HG02763 (cell line): ENCODE data around the gene XPR1.
A peak's percentile ranks its signal among the peaks of the same experiment; 100 is the strongest.

Source experiments
- ATAC-seq: cut with Tn5 transposase; IDR thresholded peaks from one replicate; pipeline ENCODE4 v1.9.1; 2021; ENCODE audit warnings: mild to moderate bottlenecking, moderate library complexity; ENCODE audit not compliant: unreplicated experiment

The XPR1 gene

DNA sequence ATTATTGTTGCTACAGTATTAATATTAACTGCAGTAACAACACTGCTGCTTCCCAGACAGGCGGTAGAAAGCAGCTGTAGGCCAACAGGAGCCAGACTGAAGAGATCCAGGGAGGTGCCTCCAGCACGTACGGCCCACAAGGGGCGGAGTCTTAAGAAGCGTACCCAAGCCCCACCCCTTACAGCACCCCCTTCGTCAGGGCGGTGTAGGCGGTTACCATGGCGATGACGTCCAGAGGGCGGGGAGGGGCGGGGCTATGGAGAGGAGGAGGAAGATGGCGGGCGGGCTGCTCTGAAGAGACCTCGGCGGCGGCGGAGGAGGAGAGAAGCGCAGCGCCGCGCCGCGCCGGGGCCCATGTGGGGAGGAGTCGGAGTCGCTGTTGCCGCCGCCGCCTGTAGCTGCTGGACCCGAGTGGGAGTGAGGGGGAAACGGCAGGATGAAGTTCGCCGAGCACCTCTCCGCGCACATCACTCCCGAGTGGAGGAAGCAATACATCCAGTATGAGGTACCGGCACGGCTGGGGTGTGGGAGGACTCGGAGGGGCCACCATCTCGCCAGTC, at the start of gene XPR1:
TSS of gene XPR1 (plus strand) at position 257 of the 560 bp plus-strand sequence. CDS start at position 437, 180 bp downstream.
- peak; percentile 97 for ATAC-seq

DNA sequence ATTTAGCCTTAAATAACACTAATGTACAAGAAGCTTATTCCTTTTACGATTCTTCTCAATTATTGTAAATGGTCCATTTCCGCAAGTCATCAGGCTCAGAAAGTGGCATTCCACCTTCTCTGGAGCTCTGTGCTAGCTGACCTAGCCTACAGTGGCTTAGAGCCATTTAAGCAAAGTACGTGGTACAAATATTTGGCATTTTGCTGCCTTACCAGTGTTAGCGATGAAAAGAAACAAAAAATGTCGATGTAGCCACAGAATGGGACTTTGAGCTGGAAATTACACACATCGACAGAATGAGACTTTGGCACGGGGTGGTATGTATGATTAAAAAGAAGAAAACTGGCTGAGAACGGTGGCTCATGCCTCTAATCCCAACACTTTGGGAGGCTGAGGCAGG, 47.0 kb upstream of the XPR1 start:
- ATAC-seq: no peak

DNA sequence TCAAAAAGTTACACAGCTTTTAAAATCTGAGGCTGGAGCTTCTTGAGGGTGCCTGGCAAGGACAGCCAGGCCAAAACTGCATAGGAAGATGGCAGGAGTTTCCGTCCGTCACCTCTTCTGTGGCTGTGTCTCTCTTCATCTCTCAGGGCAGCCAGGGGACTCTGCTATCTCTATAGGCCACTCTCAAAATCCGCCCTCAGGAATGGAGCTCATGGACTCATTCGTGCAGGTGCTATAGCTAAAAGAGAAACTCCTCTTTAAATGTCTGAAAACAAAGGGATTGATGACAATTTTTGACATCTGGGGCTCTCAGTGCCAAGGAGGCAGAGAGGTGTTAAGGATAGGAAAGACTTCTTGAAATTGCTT, 45.8 kb upstream of the XPR1 start:
- ATAC-seq: no peak

GRCh38 chr1:180586671-180587155, 45.1 kb upstream of the XPR1 start:
- ATAC-seq: no peak

DNA sequence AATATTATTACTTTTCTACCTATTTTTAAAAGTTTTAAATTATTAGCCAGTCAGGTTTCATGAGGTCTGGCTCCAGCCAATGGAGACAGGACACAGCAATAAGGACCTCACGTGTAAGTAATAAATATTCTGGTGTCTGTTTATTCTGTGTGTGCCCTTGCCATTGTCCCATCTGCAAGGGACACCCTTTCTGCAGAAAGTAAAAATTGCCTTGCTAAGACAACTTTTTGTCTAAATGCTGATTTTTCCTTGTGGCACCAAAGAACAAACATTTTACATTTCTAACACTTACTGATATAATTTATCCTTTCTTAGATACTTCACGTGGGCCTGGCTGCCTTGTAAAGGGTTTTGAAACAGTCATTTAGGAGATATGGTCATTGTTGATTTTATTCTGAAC, 43.7 kb upstream of the XPR1 start:
- no peak for ATAC-seq

DNA sequence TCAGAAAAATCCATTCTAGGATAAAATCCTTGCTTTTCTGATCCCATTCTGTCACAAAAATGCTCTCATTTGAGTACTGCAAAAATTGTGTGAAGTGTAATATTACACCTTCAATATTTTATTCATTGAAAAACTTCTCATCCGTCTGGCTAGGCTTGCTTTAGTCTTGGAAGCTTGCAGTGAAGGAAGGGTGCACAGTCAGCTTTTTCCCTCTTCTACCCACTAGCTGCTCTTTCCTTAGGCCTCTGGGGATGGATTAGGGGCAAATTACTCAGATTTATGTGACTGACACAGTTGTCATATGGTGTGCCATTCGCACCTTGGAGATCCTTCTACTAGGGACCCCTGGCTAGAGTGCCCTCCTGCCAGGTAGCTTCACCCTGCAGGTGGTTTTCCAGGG, 40.9 kb upstream of the XPR1 start:
- ATAC-seq: no peak

DNA sequence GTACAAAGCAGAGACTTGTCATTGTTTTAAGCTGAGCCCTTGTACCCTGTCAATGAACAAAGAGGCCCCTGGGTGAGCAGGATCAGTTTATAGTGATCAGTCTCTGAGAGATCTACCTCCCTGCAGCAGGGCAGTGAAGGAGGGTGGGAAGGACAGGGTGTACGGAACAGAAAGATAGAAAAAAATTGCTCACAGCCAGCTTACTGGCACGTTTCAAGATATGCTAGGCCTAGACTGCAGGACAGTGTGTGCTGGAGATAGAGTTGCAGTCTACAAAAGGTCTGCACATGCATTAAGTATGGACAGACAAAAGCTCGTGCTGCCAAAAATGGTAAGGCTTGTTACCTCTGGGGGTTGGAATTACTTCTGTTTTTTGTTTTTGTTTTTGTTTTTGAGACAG, 38.4 kb upstream of the XPR1 start:
- ATAC-seq: no peak

DNA sequence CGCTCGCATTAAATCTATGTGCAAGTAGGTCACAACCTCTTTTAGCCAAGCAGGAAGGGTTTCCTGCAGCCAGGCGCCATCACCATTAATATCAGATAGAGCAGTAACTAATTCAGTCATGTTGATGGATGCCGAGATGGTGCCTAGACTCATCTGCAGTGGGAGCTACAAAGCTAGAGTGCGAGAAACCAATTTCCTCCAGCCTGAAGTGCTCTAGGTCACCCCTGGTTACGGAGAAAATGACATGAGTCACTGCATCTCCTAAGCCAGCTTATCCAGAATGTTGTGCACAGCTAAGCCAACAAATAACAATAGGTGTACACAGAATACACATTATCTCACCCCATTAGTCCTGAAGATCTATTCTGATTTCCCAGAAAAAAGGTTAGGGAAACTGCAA, 37.1 kb upstream of the XPR1 start:
- no peak for ATAC-seq

- ATAC-seq: no peak
These were observed 35.9 kb upstream of the XPR1 start for GRCh38 chr1:180595966-180596365.

DNA sequence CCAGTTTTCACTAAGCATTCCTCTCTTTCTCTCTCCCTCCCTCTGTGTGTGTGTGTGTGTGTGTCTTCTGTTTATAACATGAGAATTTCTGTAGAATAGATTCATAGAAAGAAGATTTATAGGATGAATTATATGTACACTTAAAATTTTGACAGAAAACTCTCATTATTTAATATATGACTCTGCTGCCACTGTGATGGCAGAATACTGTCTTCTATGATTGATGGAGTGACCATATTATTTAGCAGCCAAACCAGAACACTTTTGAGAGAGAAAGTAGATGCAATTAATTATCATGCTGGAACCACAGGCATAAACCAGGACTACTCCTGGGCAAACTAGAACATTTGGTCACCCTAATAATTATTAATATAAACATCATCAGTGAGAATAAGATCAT, 34.3 kb upstream of the XPR1 start:
- no peak for ATAC-seq

DNA sequence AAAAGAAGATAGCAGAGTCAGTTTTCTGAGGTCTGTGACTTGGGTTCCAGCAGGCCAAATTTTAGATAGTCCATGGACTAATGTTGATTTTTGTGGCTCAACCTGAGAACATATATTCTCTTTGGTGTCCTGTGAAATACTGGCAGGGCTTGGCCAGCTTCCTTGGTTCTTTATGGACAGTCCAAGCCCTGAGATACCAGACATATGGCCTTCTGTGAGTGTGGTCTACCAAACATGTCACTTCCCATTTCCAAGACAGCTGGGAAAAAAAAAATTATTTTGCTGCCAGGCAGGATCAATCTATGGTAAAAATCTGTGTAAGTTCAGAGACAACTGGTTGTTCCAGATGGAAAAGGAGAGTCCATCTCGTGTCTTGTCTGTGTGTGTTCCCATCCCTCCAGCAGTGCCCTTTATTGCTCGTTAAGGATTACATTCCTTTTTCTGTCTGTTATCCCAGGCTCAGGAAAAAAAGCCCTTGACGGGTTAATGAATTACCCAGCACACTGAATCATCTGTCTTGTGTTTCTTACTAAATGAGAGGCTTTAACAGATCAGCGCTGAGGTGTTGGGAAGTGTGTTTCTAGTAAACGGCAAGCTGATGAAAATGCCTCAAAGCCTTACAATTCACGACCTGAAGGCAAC, 33.4 kb upstream of the XPR1 start:
- no peak for ATAC-seq

GRCh38 chr1:180600343-180600742, 31.5 kb upstream of the XPR1 start:
- no peak for ATAC-seq

GRCh38 chr1:180601512-180601911, 30.3 kb upstream of the XPR1 start:
- ATAC-seq: no peak

- no peak for ATAC-seq
These were observed 28.5 kb upstream of the XPR1 start for GRCh38 chr1:180603223-180603849.

DNA sequence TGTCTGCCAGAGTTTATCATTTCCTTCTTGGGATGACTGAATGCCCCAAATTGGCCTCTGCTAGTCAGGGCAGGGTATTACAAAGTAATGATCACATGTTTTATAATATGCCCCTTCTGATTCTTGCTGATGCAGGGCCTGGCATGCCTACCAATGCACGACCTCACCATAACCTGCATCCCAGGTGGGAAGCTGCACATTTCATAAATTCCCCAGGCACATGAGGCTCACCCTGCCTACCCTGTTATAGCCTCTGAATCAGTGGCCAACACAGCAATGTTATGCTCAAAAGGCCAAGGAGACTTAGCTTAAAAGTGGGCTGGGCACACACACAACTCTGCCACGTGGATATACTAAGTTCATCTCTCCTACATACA, 28.0 kb upstream of the XPR1 start:
- no peak for ATAC-seq

- ATAC-seq: no peak
These were observed 25.7 kb upstream of the XPR1 start for GRCh38 chr1:180606155-180606554.

DNA sequence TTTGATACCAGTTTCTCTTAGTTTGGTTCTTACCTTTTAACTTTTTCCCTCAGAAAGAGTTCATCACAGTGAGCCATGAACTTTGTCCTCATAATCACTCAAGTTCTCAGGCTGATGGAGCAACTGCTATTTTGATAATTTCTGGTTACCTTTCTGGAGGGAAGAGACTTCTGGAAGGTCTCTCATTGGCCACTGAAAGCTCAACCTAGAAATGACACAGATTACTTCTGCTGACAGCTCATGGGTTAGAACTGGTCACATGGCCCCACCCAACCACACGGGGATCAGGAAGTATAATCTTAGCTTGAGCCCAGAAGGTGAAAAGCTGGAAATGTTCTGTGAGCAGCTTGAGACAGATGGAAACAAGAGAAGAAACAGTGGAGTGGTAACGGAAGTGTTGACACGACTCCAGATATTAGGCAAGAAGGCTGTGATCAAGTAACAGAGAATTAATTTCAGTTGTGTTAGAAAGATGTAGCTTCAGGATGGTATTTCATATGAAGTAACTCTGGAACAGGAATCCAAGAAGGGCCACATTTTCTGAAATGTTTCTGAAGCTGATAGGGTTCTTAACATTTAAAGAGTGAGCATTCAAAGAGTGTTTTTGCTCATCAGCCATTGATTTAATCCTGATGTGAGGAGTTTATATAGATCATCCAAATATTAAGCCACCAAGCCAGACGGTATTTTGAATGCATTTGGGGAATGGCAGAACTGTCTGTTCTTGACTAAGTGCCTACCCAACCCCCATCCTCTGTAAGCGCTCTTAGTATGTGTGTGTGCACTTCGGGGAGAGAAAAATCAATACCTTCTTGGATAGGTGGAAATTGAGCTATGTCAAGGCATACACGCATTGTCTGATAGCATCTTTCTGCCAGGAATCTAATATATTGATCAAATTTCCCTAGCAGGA, 21.9 kb upstream of the XPR1 start:
- ATAC-seq: no peak

- no peak for ATAC-seq
These were observed 21.2 kb upstream of the XPR1 start for GRCh38 chr1:180610556-180611015.

DNA sequence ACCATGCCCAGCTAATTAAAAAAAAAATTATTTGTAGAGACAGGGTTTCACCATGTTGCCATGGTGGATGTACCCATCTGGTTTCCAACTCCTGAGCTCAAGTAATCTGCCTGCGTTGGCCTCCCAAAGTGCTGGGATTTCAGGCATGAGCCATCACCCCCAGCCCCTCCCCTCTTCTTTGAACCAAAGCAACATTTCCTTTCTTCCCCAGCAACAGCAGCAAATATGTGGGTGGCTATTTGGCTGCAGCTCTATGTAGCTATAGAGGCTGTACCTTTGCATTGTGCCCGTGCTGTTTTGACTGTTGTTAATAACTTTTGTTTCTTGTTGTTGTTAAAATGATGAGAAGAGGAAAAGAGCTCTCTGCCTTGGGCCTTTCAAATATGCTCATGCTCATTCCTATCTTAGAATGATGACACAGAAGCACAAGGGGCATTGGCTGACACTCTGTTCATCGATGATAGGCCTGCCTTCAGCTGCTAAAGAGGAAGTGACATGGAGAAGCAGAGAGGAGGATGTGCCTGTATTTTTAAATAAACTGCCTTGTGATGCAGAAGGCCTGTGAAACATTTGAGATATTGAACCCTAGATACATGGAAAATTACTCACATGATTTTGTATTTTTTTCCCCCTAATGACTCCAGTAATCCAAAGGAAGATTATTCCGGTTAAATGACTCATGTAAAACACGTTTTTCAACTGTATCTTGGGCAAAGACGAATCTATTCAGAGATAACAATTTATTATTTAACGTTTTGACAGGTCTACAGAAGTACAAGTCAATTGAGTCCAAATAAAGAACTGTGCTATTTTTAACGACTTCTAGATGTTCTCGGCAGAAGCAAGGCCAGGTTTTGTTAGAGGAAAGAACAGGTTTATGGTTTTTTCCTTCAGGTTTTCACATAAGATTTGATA, 20.5 kb upstream of the XPR1 start:
- no peak for ATAC-seq

DNA sequence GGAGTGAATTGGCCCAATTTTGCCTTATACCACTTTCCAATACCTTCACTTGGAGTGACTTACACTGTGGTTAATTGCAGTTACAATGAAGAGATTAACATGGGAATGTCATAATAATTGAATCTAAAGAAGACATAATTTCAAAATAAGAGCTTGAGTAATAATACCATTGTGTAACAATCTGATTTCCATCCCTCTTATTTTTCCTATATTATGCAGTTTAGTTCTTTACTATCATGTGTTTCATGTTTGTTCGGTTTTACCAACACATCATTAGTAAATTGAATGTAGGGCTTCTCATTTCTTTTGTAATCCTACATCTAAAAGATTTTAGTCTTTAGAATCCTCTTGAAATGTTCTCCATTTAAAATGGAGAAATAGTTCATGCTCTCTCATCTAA, 19.2 kb upstream of the XPR1 start:
- ATAC-seq: no peak
